ENCODE data around the gene HBG1.

- TF ChIP-seq CTCF (IDR thresholded peaks at IDR 0.05) (no peak), ZFX (IDR thresholded peaks at IDR 0.05; ENCODE audit: borderline replicate concordance) (no peak)
Measured at GRCh38 chr11:5286901-5287300, 37.2 kb upstream of the HBG1 start.

Data from 22Rv1 (cell line).